COLO668 (cell line): ENCODE data around the gene XAF1.
"Not testable (repeated sequence)": the region's sequence is repeated elsewhere in the genome, so short reads cannot be mapped to it uniquely, and the experiment has no call there.

Source experiments
- DNase-seq: peaks from one replicate; lab custom pipeline; 2025; ENCODE audit not compliant: unreplicated experiment; lab: John Stamatoyannopoulos, UW

The XAF1 gene

GRCh38 chr17:6797718-6798351, 42.0 kb downstream of the XAF1 start:
- no peak for DNase-seq

GRCh38 chr17:6799738-6800137, 43.9 kb downstream of the XAF1 start:
- DNase-seq, result no peak

- no peak for DNase-seq
These were observed 44.7 kb downstream of the XAF1 start for GRCh38 chr17:6800422-6801027.

GRCh38 chr17:6811510-6811909, 55.7 kb downstream of the XAF1 start:
- DNase-seq, result no peak

GRCh38 chr17:6812295-6812694, 56.4 kb downstream of the XAF1 start:
- DNase-seq, result no peak

DNA sequence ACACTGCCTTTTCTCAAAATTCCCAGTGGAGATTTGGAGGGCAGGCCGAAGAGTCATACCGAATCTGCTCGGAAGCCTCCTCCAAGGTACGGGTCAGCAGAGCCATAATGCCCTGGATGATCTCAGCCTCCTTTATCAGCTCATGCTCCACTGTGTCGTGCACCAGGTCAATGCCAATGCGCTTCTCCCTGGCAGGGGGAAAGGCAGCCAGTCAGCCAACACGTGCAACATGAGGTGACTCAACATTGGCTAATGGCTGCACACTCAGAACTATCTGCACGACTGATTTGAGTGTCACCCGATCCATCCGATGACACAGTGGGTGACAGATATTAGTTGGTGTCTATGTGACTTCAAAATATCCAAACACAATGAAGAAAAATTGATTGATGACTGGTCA, 59.9 kb downstream of the XAF1 start:
- no peak for DNase-seq

GRCh38 chr17:6816368-6816767, 60.5 kb downstream of the XAF1 start:
- not testable (repeated sequence) for DNase-seq

- DNase-seq, result no peak
These were observed 63.1 kb downstream of the XAF1 start for GRCh38 chr17:6818938-6819337.

DNA sequence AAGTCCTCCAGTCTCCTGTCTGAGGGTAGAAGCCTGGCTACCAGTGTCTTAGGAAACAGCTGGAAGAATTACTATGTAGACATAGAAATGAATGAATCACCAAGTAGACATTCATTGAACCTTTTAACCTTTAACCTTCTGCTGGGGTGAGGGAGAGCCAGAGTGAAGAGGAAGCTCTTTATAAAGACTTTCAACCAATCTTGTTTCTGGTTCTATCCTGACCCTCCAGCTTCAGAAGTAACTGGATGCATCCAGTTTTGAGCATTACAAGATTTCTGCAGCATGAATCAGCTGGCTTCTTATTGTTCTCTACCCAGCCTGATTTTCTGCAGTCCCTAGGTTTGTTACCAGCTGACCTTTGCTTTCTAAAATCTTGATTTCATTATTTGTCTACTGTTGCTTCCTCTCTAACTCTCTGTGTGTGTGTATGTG, 67.2 kb downstream of the XAF1 start:
- DNase-seq, result no peak
